ENCODE data around the gene LAX1.
"Not testable (repeated sequence)": the region's sequence is repeated elsewhere in the genome, so short reads cannot be mapped to it uniquely, and the experiment has no call there.

The LAX1 gene

GRCh38 chr1:203765029-203765837, at the start of gene LAX1:
Gene LAX1 (plus strand): TSS chr1:203765183. CDS start chr1:203765566, 383 bp downstream.
- peak; percentile 62 for DNase-seq (ENCODE audit: low read depth)

DNA sequence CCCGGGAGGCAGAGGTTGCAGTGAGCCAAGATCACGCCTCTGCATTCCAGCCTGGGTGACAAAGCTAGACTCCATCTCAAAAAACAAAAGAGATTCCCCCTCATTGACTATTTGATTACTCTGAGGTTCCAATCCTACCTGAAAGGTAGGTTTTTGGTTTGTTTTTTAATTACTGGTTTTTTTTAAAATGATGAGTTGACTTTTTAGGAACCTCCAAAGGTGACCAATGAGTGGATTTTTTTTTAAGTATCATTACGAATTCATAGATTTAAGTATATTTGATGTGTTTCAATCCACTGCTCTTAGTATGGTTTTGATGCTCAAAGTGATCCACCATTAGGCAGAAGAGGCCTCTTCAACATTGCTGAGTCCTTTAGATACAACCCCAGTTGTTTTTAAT, 47.9 kb upstream of the LAX1 start:
- no peak for DNase-seq (ENCODE audit: low read depth)

DNA sequence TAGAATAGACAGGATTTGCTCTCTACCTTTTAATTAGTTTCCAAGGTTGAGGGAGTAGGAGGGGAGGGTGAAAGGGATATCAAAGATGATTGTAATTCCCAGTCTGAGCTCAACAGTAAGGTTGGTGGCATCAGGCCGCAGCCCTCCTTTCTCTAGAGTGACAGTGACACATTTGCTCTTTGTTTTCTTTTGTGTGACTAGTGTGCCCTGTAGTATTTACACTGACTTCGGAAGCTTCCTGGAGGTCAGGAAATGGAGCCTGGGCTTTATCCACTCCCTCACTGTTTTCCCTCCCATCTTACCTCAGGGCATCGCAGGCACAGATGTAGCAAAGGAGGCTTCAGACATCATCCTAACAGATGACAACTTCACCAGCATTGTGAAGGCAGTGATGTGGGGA, 44.7 kb upstream of the LAX1 start:
- DNase-seq (ENCODE audit: low read depth), result no peak

DNA sequence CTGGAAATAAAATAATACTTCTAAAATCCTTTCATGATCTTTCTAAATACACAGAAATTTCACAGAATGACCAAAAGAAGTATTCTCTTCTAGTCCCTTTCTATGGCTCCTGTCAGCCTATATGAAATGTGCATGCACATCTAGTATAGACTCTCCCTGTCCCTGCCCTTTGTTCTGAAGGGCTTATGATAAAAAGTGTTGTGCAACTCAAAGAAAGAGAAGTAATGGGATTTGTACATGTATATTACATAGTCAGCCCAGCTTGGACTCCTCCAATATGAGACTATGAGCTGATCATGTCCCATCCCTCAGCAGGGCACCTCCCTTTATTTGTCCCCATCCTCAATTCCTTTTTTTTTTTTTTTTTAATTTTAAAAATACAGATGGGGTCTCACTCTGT, 42.1 kb upstream of the LAX1 start:
- no peak for DNase-seq (ENCODE audit: low read depth)

DNA sequence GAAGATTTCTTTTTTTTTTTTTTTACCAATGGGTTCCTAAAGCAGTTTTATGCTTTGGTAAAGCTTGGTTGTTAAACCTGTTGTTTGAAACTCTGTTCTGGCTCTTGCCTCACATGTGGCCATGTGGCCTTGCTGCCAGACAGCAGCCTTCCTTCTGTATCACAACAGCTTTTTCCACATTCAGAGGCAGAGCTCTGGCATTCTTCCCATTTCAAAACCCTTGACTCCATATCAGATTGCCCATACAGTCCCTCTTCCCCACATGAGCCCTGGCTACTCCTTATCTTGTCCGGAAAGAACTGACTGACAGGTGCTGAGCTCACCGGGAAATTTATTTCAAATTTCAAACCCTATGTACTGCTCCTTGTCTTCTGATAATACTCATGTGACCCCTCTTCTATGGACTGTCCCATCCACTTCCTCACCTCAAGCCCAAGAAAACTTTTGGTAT, 38.5 kb upstream of the LAX1 start:
- DNase-seq (ENCODE audit: low read depth), result no peak

DNA sequence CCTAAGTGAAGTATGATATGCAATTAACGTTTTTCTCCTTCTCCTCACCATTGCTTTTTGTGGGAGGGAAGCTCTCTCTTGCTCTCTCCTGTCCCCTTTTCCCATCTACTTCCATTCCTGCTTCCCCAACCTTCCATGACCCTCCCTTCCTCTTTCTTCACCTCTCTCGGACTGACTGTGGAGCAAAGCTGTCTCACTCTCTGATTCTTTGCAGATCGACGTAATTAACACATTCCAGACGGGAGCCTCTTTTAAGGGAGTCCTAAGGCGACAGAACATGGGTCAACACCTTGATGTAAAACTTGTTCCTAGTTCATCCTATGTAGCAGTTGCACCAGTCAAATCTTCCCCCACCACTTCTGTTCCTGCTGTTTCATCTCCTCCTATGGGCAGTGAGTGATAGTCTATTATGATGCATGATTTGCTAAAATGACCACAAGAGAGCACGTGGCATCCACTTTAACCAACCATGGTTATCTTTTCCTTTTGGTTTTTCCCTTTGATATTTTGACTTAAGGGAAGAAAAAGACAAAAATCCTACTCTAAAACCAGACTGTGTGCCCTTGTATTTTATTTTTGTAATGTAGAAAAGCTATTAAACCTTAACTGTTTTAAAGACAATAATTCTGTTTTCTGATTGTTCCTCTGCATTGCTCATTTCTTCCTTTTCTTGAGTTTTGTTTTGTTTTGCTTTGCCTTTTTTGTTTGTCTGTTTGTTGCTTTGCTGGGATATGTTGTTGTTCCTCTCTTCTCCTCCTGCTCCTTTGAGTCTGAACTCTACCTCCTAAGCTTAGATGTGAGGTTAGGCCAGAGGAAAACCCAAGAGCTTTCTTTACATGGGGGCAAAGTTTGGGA, 31.7 kb upstream of the LAX1 start:
- DNase-seq (ENCODE audit: low read depth), result no peak

GRCh38 chr1:203742436-203742835, 22.5 kb upstream of the LAX1 start:
- DNase-seq (ENCODE audit: low read depth), result no peak

DNA sequence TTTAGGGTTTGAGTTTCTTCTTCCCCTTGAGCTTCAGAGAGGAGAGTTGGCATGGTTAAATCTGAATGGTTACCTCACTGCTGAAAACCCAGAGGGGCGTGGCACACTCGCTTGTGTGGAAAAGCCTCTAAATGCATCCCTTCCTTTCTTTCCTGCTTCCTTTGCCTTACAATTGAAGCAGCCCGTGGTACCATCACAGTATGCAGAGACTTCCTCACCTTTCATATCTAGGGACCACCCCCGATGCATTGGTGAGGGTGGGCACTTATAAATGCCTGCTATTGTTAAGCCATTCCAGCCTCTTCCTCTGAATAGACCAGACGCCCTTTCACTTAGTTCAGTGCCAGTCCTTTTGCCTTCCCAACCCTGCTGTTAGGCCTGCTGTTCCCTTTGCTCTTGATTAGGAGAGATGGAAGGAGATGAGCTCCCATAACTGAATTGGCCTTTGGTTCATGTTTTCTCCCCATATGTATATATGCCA, 21.9 kb upstream of the LAX1 start:
- DNase-seq (ENCODE audit: low read depth), result no peak

DNA sequence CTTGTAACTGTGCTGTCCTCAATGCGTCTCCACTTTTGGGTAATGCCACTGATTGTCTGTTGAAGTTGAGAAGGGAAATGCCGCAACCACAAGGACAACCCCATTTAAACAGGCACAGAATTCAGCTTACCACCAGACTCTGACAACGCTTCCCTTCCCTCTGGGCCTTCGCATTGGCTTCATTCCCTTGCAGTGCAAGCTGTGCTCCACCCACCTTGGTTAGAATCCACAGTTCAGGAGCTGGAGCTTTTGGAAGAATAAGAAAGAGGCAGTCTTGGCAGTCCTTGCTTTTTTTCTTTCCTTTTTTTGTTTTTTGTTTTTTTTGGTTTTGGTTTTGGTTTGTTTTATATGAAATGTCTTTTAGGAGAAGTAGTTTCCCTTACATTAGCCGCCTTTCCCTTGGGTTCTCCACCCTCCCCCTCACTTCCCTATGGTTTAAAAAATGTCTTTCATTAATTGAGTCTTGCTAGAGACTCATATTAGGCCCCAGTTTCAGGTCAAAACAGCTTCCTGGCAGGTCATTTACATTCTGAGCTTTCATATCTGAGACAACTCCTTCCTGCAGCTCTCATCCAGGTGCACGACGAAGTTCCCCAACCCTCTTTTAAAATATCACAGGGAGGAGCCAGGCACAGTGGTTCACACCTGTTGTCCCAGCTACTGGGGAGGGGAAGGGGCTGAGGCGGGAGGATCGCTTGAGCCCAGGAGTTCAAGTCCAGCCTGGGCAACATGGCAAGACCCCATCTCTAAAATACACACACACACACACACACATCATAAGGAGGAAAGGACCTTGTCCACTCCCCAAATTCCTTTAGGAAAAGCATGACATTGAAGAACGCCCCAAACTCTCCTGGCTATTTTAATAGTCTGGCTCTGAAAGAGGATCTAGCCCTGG, 20.7 kb upstream of the LAX1 start:
- no peak for DNase-seq (ENCODE audit: low read depth)

GRCh38 chr1:203746281-203746680, 18.7 kb upstream of the LAX1 start:
- DNase-seq (ENCODE audit: low read depth), result no peak

GRCh38 chr1:203751051-203751450, 13.9 kb upstream of the LAX1 start:
- DNase-seq (ENCODE audit: low read depth), result no peak

GRCh38 chr1:203751618-203752361, 13.2 kb upstream of the LAX1 start:
- DNase-seq (ENCODE audit: low read depth), result not testable (repeated sequence)

- DNase-seq (ENCODE audit: low read depth), result no peak
Measured at GRCh38 chr1:203754455-203754864, 10.5 kb upstream of the LAX1 start.

GRCh38 chr1:203756036-203756435, 8.9 kb upstream of the LAX1 start:
- no peak for DNase-seq (ENCODE audit: low read depth)

- DNase-seq (ENCODE audit: low read depth), result not testable (repeated sequence)
Measured at GRCh38 chr1:203758749-203759148, 6.2 kb upstream of the LAX1 start.

GRCh38 chr1:203760506-203760905, 4.5 kb upstream of the LAX1 start:
- DNase-seq (ENCODE audit: low read depth), result no peak

DNA sequence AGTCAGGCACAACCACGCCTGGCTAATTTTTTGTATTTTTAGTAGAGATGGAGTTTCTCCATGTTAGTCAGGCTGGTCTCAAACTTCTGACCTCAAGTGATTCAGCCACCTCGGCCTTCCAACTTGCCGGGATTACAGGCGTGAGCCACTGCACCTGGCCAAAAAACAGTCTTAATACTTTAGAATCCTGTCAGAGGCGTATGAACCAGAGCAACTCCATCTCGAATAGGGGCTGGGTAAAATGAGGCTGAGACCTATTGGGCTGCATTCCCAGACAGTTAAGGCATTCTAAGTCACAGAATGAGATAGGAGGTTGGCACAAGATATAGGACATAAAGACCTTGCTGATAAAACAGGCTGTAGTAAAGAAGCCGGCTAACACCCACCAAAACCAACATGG, 3.0 kb upstream of the LAX1 start:
- not testable (repeated sequence) for DNase-seq (ENCODE audit: low read depth)

- no peak for DNase-seq (ENCODE audit: low read depth)
Measured at GRCh38 chr1:203763505-203763904, 1.5 kb upstream of the LAX1 start.

- DNase-seq (ENCODE audit: low read depth), result no peak
Measured at GRCh38 chr1:203764105-203765028, 616 bp upstream of the LAX1 start.

GRCh38 chr1:203768256-203768655, 3.3 kb downstream of the LAX1 start:
- no peak for DNase-seq (ENCODE audit: low read depth)

All from activated T-cell treated with anti-CD3 and anti-CD28 coated beads for 1 hour (primary cell).